HG02885 (cell line): ENCODE data around the gene MRPS6.

Experiments used
- ATAC-seq: cut with Tn5 transposase; IDR thresholded peaks from one replicate; pipeline ENCODE4 v1.9.1; 2021; ENCODE audit warnings: mild to moderate bottlenecking; ENCODE audit not compliant: unreplicated experiment, poor library complexity

Gene MRPS6

DNA sequence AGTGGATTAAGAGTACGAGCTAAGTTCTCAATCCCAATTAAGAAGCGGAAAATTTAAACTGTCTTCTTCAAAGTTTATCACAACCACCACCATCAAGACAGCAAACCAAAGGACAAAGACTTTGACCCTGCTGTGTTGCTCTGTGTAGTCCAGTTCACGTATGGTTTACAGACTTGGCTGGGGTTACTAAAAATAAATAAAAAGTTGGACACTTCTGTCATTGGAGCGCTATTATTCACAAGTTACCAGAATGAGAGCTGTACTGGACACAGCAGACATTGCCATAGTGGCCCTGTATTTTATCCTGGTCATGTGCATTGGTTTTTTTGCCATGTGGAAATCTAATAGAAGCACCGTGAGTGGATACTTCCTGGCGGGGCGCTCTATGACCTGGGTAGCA lies 21.6 kb downstream of the MRPS6 start:
- ATAC-seq, result no peak

DNA sequence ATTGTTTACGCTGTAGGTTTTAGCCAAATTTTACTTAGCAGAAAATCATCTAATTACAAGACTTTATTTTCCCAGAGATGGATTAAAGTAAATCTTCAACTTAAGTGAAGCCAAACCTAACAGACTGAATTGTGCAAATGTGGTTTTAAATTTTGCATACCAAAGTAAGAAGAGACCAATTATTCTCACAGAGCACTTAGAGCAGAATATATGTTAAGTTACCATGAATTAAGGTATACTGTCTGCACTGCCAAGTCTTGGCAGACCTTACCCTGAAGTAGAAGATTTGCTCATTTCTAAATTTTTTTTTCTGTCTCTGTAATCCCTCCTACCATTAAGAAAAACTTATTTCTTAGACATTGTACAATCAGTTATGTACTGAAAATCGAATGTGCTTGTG lies 24.1 kb downstream of the MRPS6 start:
- no peak for ATAC-seq

DNA sequence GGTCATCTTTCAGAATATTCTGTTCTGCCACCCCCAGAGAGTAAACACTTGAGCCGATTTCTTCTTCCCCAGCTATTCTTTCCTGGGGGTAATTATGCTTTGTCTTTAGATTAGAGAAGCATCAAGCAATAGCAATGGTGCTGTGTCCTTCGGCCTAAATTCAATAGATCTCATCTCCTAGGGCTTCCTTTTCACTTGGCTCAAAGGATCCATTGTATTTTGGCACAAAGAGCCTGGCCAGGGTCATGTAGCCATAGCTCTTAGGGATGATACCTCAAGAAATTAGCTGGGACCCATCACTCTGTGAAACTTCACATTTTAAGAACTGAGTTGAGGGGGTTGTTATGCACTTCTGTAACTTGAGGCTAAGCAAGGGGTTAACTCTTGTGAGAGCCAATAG lies 27.0 kb downstream of the MRPS6 start:
- ATAC-seq, result no peak

DNA sequence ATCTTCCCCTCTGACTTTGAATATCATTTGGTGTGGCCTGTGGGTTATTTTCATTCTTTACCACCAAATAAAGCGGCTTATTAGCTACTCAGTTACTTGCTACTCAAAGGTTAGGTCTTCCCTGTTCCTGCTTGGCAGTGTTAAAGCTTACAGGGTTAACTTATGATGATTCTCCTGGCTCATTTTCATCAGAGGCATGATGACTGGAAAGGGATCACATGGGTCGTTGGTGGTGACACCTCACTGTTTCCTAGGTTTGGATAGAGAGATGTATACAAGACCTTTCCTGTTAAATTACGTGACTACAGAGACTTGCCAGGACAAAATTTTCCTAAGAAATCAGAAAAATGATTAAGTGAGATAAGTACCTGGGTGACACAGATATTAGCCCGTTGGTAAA lies 27.4 kb downstream of the MRPS6 start:
- no peak for ATAC-seq

DNA sequence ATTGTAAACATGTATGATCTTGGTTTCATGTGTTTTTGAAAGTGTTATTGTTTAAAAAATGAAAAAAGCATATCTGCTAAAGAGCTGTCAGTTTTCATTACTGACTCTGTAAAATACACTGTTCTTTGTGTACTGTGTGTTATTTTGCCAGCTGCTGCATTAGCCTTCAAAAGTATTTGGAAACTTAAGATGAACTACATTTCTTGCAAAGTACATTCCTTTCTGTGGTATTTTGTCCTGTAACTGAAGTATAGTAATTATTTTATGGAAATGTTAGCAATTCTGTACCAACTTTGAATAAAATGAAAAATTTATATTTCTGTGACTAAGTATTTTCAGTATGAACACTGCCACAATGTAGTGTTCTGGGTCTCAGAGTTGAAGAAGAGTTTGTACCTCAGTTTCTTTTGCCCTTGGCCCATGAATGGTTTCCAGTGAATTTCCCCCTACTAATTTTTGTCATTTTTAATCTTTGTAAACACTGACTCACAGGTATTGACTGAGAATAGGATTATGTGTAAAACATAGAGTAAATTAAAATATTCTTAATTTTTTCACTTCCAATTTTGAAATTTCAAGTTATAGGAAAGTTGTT lies 32.7 kb downstream of the MRPS6 start:
- ATAC-seq, result no peak

DNA sequence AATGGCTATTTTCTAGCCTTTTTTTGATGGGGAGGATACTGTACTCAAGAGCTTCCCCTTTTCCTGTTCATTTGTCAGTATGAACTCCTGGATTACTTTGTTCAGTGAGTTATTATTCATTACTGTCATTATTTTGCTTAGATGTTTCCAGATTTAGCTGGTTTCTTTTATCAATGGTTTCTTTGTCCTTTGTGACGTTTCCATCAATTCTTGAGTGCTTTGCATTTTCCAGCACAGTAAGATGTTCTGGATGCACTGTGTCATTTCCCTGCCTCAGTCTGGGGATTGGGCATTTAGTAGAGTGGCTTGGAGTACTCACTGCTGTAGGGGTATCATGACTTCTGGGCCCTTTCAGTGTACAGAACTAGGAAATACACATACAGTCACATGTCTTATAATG lies 34.2 kb downstream of the MRPS6 start:
- no peak for ATAC-seq

DNA sequence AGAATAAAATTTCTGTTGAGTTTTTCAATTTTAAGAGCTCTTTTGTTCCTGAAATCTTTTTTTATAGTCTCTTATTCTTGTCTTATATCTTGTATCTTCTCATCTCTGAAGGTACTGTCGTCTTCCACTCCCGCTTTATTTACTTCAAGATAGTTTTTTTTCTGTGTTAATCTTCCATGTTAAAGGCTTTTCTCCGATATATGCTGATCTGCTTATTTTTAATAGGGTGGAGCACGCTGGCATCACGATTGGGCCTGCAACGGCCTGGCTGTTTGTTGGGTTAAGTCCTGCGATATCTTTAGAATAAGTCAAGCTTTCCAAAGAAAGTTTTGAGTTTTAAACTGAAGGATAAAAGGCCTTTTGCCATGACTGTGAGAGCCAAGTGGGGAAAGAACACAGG lies 35.7 kb downstream of the MRPS6 start:
- ATAC-seq, result no peak

DNA sequence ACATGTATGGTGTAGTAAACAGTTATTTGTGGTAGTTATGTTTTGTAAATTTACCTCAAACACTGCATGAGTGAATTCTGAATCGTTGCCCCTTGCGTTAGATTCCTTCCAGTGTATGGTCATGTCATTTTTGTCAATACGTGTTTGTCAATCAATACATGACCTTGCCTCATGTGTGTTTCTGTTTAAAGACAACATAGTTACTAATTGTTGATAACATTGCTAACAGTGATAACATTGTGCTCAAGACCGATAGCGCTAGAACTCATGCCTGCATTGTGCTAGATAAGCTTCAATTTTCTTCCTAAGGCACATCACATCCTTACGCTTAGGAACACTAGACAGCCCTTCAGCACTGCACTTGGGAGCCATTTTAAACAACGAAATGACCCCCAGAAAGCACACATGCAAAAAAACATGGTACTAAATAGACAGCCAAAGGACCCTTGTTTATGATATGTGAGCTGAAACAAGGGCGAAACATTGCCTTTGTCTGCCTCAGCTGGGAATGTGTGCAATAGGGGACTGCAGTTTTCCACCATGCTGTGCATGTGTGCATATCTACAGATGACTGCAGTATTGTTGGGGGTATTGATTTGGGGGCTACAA lies 37.3 kb downstream of the MRPS6 start:
- no peak for ATAC-seq

DNA sequence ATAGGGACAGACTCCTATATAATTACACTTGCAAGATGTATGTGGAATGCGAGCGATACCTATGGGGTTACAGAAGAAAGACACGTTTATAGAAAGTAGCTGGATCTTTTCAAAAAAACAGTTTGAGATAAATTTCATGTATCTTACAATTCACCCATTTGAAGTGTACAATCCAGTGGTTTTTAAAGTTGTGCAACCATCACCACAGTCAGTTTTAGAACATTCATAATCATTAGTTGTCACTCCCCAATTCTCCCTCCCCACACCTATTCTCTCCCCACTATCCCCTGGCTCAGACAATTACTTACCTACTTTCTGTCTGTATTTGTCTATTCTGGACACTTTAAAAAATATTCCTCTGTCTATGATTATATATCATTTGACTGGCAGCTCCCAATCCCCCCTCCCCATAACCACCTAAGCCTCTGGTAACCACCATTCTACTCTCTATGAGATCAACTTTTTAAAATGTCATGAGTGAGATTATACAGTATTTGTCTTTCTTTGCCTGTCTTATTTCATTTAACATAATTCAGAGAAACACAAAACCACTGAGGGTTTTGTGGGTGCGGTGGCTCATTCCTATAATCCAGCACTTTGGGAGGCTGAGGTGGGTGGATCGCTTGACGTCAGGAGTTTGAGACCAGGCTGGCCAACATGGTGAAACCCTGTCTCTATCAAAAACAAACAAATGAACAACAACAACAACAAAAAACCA lies 39.1 kb downstream of the MRPS6 start:
- ATAC-seq, result no peak

DNA sequence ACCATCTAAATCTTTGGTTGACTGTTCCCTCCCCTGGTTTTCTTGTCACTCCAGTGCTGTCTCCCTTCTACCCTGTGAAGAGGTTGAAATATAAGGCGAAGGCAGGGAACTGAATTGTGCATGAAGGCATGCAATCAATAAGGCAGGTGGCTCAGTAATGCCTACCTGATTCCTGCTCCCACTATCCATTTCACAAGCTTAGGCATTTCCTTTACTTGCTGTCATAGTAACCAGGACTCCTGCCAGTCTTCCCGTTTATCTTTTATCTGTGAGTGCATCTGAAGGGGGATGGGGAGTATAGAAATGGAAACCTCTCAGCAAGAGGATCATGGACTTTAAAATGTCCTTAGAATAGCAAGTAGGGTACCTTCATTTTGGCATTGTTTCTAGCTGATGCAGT lies 40.5 kb downstream of the MRPS6 start:
- no peak for ATAC-seq

DNA sequence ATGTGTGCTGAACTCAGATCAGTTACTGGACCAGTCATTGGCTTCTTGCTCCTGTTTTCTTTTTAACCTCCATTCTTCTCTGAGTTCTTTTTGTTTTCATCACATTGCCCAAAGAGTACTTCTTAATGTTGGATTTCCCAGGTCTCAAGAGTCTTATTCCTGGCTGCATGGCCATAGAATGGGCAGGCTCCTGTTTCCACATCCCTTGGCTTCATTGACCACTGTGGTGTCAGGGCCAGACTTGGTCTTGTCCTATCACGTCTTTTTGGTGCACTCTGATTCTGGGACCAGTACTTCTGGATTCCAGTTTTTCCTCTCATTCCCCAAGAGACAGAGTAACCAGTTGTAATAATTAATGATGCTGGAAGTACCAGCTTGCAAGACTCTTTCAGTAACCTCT lies 41.8 kb downstream of the MRPS6 start:
- ATAC-seq, result no peak

DNA sequence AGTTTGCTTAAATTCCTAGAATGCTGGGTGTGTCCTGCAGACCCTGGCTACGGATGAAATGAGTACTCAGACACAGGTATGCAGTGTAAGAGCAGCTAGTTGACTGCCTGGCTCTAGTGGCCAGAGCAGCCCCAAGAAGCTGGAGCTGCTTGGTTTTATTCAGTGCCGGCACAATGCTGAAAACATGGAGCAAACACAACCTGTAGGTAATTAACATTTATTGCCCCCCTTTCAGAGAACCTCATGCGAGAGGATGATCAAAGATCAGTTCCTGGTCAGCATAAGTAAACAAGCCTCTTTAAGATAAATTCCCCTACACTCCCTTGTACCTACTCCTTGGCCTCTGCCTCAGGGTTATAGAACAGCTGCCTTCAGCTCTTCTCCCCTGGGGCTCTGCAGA lies 43.2 kb downstream of the MRPS6 start:
- ATAC-seq, result no peak

DNA sequence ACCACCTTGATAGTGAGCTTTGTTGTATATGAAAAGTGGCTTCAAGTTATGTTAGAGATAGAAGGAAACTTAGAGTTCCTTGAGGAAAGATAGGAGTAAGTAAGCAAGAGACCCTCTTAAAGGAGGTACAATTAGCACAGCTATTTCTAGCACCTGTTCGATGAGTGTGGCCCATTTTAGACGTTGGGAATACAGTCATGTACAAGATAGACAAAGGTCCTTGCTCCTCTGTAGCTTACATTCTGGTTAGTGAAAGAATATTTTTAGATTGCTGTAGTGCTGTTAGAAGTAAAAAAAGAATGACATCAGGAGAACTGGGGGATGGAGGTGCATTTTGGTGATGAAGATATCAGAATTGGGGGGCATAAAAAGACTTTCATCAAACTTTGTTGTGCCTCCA lies 47.5 kb downstream of the MRPS6 start:
- ATAC-seq, result no peak

DNA sequence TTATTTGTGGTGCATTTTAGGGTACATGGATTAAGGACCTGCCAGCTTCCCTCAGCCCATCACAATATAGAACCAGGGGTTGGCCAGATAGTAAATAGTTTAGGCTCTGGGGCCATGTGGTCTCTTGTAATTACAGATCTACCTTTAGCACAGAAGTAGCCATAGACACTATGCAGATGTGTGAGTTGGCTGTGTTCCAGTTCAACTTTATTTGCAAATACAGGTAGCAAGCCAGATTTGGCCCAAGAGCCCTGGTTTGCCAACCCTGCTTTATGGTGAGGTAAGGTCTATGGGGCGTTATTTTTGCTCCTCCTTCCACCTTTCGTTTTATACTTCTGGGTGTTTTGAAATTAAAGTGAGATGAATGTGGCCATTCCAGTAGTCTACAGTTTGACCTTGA lies 48.7 kb downstream of the MRPS6 start:
- no peak for ATAC-seq

DNA sequence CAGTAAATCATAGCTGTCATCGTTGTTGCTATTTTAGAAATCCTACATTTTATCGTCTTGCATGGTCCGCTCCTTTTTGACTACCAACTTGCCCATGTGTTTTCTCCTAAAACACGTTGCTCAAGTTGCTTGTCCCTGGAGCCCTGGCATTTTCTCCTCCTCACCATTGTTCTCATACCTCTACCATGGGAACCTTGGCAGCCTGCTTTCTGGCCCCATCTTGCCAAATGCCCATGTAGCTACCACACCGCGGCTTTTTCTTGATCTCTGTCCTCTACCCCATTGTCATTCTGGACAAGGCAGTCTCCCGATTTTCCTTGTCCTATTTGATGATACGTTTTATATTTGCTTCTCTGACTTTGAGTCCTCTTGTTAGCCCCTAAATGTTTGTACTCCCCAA lies 50.2 kb downstream of the MRPS6 start:
- ATAC-seq, result no peak

DNA sequence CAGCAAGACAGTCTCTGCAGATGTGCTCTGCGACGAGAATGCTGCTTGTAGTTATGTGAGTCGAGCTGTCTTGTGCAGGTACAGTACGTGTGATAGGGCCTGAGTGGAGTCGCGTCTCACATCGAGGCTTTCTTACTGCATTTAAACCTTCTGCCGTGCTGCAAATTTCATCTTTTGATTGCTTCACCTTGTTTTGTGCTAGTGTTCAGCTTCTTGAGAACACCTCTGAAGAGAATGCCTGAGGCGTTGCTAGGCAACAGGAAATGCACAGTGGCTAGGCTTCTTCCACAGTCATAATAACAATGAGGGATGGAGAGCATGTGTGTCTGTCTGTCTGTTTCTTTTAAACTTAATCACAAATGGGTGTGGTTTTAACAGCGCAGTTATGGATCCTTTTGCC lies 52.9 kb downstream of the MRPS6 start:
- ATAC-seq, result no peak

DNA sequence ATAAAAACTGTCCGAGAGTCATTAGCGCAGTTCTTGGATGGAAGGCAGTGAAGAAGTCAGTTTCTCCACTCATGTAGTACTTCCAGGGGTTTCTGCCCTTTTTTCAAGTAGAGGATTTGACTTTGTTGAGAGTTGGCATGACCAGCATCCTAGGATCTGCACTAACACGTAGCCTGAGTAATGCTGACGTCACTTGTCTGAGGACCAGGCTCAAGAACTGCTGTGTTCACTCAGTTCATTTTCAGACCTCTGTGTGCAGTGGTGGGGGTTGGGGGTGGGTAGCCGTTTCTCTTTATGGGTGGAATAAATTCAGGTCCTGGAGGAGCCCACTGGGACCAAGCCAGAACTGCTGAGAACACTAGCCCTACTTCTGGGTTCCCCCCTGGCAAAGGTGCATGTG lies 53.3 kb downstream of the MRPS6 start:
- no peak for ATAC-seq

DNA sequence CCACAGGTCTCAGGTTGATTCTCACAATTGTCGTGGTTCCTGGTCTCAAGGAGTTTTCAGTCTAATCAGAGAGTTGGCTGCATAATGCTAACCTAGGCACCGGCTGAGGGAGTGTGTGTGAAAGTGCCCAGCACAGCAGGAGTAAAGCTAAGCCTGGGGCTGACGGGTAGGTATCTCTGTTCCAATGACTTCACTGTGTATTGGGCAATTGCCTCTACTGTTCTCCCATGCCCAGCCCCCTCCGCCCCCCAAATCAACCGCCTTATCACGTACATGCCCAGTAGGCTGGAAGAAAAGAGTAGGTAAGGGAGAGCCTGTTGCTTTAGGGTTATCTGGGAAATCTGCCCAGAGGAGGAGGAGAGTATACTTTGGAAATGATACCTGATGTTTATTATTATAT lies 54.7 kb downstream of the MRPS6 start:
- no peak for ATAC-seq

DNA sequence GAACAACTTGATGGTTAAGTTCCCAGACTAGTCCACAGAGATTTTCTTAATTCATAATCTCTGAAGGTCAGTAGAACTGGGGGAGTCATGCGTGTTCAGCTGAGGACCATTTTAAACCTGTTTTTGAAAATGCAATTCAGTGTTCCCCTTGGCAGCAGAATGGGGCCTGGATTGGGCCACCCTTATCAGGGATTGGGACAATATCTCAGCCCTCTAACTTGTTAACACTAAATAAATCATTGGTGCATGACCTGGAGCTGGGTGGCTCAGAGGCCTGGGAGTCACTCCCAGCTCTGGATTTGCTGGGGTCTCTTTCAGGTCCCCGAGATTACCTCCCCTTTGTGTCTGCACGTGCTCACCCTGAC lies 55.3 kb downstream of the MRPS6 start:
- no peak for ATAC-seq

DNA sequence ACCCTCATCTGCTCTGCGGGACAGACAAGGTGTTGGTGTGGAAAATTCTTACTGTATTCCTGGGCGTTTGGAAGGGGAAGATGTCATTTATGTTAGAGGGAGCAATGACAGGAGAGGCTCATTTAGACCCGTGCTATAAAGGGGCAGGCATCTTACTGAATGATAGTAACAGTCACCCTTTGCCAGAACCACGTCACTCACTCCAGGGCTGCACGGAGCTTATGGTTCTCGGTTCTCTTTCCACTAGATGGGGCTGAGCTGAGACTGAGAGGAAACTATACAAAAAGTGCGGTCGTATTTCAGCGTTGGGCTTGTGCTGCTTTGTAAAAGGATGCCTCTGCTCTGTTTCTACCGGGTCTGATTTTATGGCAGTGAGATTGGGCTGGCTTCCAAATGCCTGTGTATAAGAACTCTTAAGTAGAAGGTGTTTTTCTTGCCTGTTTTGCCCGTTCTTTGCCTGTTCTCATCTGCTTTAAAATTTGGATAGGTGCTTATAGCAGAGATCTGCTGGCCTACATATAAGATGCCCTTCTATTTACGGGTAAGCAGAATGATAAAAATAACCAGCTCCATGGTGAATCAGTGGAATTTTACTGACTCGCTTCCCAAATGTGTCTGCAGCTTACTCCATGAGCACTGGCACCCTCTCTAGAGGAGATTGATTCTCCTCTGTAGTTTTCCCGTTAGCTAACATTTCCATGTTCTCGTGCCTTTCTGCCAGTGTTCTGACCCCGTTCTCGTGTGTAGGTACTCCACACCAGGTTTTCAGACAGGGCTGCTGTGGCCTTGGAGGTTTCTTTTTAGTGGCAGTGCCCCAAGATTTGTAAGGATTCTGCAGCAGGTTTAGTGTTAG lies 55.9 kb downstream of the MRPS6 start:
- no peak for ATAC-seq
